HepG2 (cell line): ENCODE measurements around the gene C2orf81. TPM values are rescaled to one million over a fixed set of nuclear protein-coding genes. Genes with fewer than 3 reads are reported as not detected.

Experiments
- CBFB ChIP-seq: sonication (generic); formaldehyde crosslinking; IDR thresholded peaks from 2 replicates; pipeline ENCODE4 v1.4.0; 2020; ENCODE audit warnings: missing genetic modification reagents
- CHCHD3 ChIP-seq: sonication (generic); formaldehyde crosslinking; IDR thresholded peaks from 2 replicates; pipeline ENCODE4 v1.8.0; 2022; ENCODE audit warnings: mild to moderate bottlenecking, missing genetic modification reagents, moderate library complexity
- DR1 ChIP-seq: sonication (generic); formaldehyde crosslinking; IDR thresholded peaks from 2 replicates; pipeline ENCODE4 v1.8.0; 2021; ENCODE audit warnings: mild to moderate bottlenecking, missing genetic modification reagents, inconsistent platforms
- HDAC1 ChIP-seq: sonication (generic); formaldehyde crosslinking; IDR thresholded peaks from 2 replicates; pipeline ENCODE4 v1.5.1; 2020; ENCODE audit warnings: mild to moderate bottlenecking, missing genetic modification reagents
- MEF2D ChIP-seq: sonication (generic); formaldehyde crosslinking; IDR thresholded peaks from 2 replicates; pipeline ENCODE4 v1.5.1; 2020; ENCODE audit warnings: mild to moderate bottlenecking, missing genetic modification reagents
- NFE2L1 ChIP-seq: sonication (generic); formaldehyde crosslinking; IDR thresholded peaks from 2 replicates; pipeline ENCODE4 v1.4.0; 2020; ENCODE audit warnings: missing genetic modification reagents, mild to moderate bottlenecking, borderline replicate concordance
- PLRG1 ChIP-seq: fragments of 450-650 bp; conservative IDR thresholded peaks from 2 replicates; pipeline ENCODE4 v1.6.1; 2016
- RARA ChIP-seq: IDR thresholded peaks from 2 replicates; pipeline ENCODE4 v1.6.1; 2016; ENCODE audit warnings: missing genetic modification reagents, missing compliant biosample characterization
- TEAD2 ChIP-seq: sonication (generic); formaldehyde crosslinking; IDR thresholded peaks from 2 replicates; pipeline ENCODE4 v1.9.0; 2021; ENCODE audit warnings: missing genetic modification reagents
- TERF1 ChIP-seq: sonication (generic); formaldehyde crosslinking; IDR thresholded peaks from 2 replicates; pipeline ENCODE4 v1.8.0; 2022; ENCODE audit warnings: mild to moderate bottlenecking, missing genetic modification reagents, moderate library complexity
- TRIM22 ChIP-seq: fragments of 450-650 bp; IDR thresholded peaks from 2 replicates; pipeline ENCODE4 v1.6.1; 2017
- ZBTB14 ChIP-seq: sonication (generic); formaldehyde crosslinking; IDR thresholded peaks from 2 replicates; pipeline ENCODE4 v1.4.0; 2020; ENCODE audit warnings: missing genetic modification reagents
- ZBTB34 ChIP-seq: sonication (generic); formaldehyde crosslinking; IDR thresholded peaks from 2 replicates; pipeline ENCODE4 v1.8.0; 2022; ENCODE audit warnings: mild to moderate bottlenecking, missing genetic modification reagents
- ZNF251 ChIP-seq: sonication (generic); formaldehyde crosslinking; IDR thresholded peaks from 2 replicates; pipeline ENCODE4 v1.9.0; 2021; ENCODE audit warnings: mild to moderate bottlenecking, missing genetic modification reagents
- ZNF3 ChIP-seq: IDR thresholded peaks from 2 replicates; pipeline ENCODE4 v1.7.0; 2017; ENCODE audit warnings: inconsistent platforms
- ZNF414 ChIP-seq: sonication (generic); formaldehyde crosslinking; IDR thresholded peaks from 2 replicates; pipeline ENCODE4 v1.5.0; 2020; ENCODE audit warnings: missing genetic modification reagents
- ZNF605 ChIP-seq: sonication (generic); formaldehyde crosslinking; IDR thresholded peaks from 2 replicates; pipeline ENCODE4 v1.8.0; 2022; ENCODE audit warnings: mild to moderate bottlenecking, missing genetic modification reagents
- ZNF660 ChIP-seq: sonication (generic); formaldehyde crosslinking; IDR thresholded peaks from 2 replicates; pipeline ENCODE4 v1.5.1; 2020; ENCODE audit warnings: mild to moderate bottlenecking, low read depth, missing genetic modification reagents, borderline replicate concordance
- ZNF740 ChIP-seq: sonication (generic); formaldehyde crosslinking; IDR thresholded peaks from 2 replicates; pipeline ENCODE4 v1.4.0; 2020; ENCODE audit warnings: missing genetic modification reagents
- ZNF878 ChIP-seq: sonication (generic); formaldehyde crosslinking; IDR thresholded peaks from 2 replicates; pipeline ENCODE4 v1.8.1; 2023; ENCODE audit warnings: mild to moderate bottlenecking, missing genetic modification reagents, moderate library complexity
- polyA plus RNA-seq, 8 experiments: library from polyadenylated mRNA; depleted of rRNA in 3 of 8; stranded (reverse) in 7 of 8; unstranded in 1 of 8; fragments of >200 nt; fragmentation: Illumina TruSeq in 4 of 8; extraction: Trizol in 4 of 8; gene quantifications; 2 replicates each; pipeline versions ENCODE4 v1.2.1 to v1.2.3, GENCODE V29; 2011 to 2016; ENCODE audit warnings: low read depth in 4 of 8, missing spikeins in 1 of 8, mixed read lengths in 1 of 8; ENCODE audit not compliant: insufficient read depth in 1 of 8
- total RNA-seq, 5 experiments: library from RNA; depleted of rRNA; stranded (reverse); fragments of >200 nt; fragmentation: Illumina TruSeq; extraction: Trizol; gene quantifications; 2 replicates each; pipeline ENCODE4 v1.2.3, GENCODE V29; 2016; ENCODE audit warnings: low read depth in 1 of 5

Gene C2orf81
- total and polyA plus RNA-seq, 2 of the 13 experiments (the other 11 are each of a cell fraction or from before 2014, with no cell fraction given), result 0.15 to 0.17 TPM

GRCh38 chr2:74429487-74430451 is 8.3 kb upstream of the C2orf81 start (continued):
- peak; percentile 71; the same call in 1 of the 2 replicates for TF ChIP-seq ZNF878
- no peak; the same call in 1 of the 2 replicates for TF ChIP-seq ZNF414
- no peak for TF ChIP-seq ZNF660
- peak; percentile 94 for TF ChIP-seq ZBTB34 (CRISPR knock-in tag)
- TF ChIP-seq ZNF605 (CRISPR knock-in tag), result peak; percentile 89
- TF ChIP-seq TRIM22, result no peak
- TF ChIP-seq CHCHD3 (CRISPR knock-in tag), result peak; percentile 71; the same call in 1 of the 2 replicates
- TF ChIP-seq ZNF251 (CRISPR knock-in tag), result no peak
- TF ChIP-seq CBFB (CRISPR knock-in tag), result peak; percentile 98
- peak; percentile 93 for TF ChIP-seq HDAC1 (CRISPR knock-in tag)
- no peak; the same call in 1 of the 2 replicates for TF ChIP-seq DR1 (CRISPR knock-in tag)
- no peak for TF ChIP-seq ZBTB14 (CRISPR knock-in tag)
- TF ChIP-seq RARA (CRISPR knock-in tag), result peak; percentile 50
- no peak; the same call in 1 of the 2 replicates for TF ChIP-seq NFE2L1 (CRISPR knock-in tag)
- TF ChIP-seq ZNF3 (CRISPR knock-in tag), result no peak
- no peak; the same call in none of the 2 replicates for TF ChIP-seq MEF2D (CRISPR knock-in tag)
- no peak for TF ChIP-seq TEAD2 (CRISPR knock-in tag)
- 0 out of 2 replicates have a peak, but pooled peaks have one; percentile 60 for TF ChIP-seq TERF1 (CRISPR knock-in tag)
- TF ChIP-seq ZNF740 (CRISPR knock-in tag), result no peak
- no peak for TF ChIP-seq PLRG1
